ENCODE results near the gene PRR19.
A peak's percentile ranks its signal among the peaks of the same experiment; 100 is the strongest.

Gene PRR19

DNA sequence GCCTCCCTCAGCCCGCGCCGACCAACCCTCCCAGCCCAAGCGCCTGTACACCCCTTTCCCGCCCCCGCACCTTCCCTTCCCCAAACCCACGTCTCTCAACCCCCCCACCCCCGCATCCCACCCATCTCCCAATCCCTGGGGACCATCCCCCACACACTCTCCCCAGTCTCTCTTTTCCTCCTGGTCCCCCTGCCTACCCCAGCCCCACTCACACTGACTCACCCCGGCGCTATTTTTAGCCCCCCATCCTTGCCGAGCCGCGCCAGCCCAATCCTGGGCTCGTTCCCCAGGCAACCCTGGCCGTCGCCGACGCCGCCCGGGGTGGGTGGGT lies 21.2 kb upstream of the PRR19 start:
- H3K4me1 ChIP-seq (ENCODE audit: control insufficient read depth, low read depth, low read length): peaks cover 28% of the 10 kb centered on the region
- H3K9ac ChIP-seq (ENCODE audit: low read length): no peak overlapping the region
- no peaks in the 10 kb centered on the region for H3K27me3 ChIP-seq (ENCODE audit: control insufficient read depth, insufficient read depth, low read length)
- H3K4me3 ChIP-seq (ENCODE audit: low read length): peak overlapping the region; percentile 78
- H3K9me3 ChIP-seq (ENCODE audit: control insufficient read depth, low read depth, low read length): no peaks in the 10 kb centered on the region
- H3K27ac ChIP-seq (ENCODE audit: low read length): no peak overlapping the region
- no peaks in the 10 kb centered on the region for H3K36me3 ChIP-seq (ENCODE audit: control insufficient read depth, low read depth, low read length)

DNA sequence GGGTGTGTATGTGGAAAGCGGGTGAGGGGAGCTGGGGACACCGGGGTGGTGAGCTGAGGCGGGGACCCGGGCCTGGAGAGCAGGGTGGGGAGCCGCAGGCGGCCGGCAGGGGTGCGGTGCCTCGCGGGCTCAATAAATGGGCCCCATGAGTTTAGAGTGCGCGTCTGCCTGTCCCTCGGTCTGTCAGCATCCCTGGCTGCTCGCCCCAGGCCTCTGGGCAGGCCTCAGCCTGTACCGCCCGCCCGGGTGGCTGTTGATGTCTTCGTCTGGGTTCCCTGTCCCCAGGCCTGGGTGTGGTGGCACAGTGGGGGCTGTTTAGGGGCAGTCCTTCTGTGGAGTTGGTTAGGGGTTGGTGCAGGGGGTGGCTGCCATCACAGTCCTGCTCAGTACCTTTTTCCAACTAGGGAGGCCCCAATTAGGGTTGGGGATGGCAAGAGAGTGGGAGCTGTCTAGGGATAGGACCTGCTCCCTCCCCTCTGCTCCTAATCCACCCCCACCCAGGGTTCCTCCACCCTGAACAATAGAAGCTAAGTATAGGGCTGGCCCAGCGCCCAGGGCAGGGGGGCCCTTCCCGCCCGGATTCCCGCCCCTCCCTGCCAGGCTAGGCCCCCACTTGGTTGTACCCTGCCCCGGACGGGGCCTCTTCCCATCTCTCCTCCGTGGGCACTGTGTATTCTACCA lies 20.6 kb upstream of the PRR19 start:
- peaks cover 31% of the 10 kb centered on the region for H3K4me1 ChIP-seq (ENCODE audit: control insufficient read depth, low read depth, low read length)
- no peak overlapping the region for H3K27ac ChIP-seq (ENCODE audit: low read length)
- no peaks in the 10 kb centered on the region for H3K36me3 ChIP-seq (ENCODE audit: control insufficient read depth, low read depth, low read length)
- no peaks in the 10 kb centered on the region for H3K27me3 ChIP-seq (ENCODE audit: control insufficient read depth, insufficient read depth, low read length)
- H3K9me3 ChIP-seq (ENCODE audit: control insufficient read depth, low read depth, low read length): no peaks in the 10 kb centered on the region
- H3K4me3 ChIP-seq (ENCODE audit: low read length): peak overlapping the region; percentile 50
- H3K9ac ChIP-seq (ENCODE audit: low read length): no peak overlapping the region

DNA sequence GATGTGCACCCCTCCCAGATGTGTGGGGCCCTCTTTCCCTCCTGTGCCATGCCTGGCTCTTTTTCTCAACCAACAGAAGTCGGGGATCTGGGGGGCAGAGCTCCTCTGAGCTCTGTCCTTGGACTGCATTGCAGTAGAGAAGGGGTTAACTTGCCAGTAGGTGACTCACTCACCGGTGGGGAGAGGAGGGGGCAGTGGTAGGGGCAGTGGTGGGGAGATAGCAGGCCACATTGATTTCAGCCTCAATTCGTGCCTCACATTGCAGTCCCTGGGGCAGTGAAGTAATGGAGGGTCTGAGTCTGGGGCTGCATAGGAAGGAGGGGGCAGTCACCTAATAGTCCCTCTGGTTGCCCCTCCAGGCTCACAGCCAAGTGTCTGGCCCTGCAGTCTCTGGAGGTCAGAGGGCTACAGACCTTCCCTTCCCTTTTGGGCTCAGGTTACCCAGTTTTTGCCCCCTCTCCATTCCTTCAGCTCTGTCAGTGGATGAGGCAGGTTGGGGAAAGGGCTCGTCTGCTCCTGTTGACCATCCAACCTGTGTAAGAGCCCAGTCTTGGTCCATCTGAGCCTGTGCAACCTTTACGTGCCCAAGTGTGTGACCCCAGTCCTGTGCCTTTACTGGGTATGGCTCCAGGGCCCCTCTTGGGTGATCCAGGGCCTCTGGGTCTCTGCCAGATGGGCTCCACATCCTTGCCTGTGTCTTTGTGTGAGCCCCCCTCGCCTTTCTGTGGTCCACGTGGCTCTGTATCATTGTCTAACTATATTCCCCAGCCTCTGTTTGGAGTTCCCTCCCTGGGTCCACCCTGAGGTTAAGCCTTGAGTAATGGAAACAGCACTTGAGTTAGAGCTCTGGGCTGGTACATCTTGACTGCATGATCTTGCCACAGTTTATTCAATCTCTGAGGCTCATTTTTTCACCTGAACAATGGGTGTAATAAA lies 19.8 kb upstream of the PRR19 start:
- no peaks in the 10 kb centered on the region for H3K27me3 ChIP-seq (ENCODE audit: control insufficient read depth, insufficient read depth, low read length)
- H3K4me1 ChIP-seq (ENCODE audit: control insufficient read depth, low read depth, low read length): peaks cover 31% of the 10 kb centered on the region
- no peak overlapping the region for H3K27ac ChIP-seq (ENCODE audit: low read length)
- H3K36me3 ChIP-seq (ENCODE audit: control insufficient read depth, low read depth, low read length): peaks cover under 1% of the 10 kb centered on the region
- H3K4me3 ChIP-seq (ENCODE audit: low read length): peak overlapping the region; percentile 50
- H3K9me3 ChIP-seq (ENCODE audit: control insufficient read depth, low read depth, low read length): no peaks in the 10 kb centered on the region
- no peak overlapping the region for H3K9ac ChIP-seq (ENCODE audit: low read length)

DNA sequence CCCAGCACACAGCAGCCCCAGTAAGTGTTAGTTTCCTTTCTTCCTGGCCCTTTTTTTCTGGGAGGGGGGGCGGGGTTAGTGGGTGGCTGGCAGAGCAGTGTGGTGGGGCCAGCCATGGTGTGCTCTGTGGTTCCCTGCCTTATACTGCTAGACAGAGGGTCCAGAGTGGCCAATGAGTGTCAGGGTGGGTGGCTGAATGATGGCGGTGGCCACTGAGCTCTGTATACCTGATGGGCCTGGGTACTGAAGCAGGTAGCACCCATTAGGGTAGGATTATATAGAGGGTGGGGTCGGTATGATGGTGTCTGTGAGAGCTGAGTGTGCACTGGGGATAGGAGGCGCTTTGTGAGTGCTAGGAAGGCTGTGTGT lies 19.1 kb upstream of the PRR19 start:
- Histone ChIP-seq H3K36me3 (ENCODE audit: control insufficient read depth, low read depth, low read length) (peaks cover 8% of the 10 kb centered on the region), H3K9ac (ENCODE audit: low read length) (no peak overlapping the region), H3K27ac (ENCODE audit: low read length) (no peak overlapping the region), H3K4me3 (ENCODE audit: low read length) (no peak overlapping the region), H3K27me3 (ENCODE audit: control insufficient read depth, insufficient read depth, low read length) (no peaks in the 10 kb centered on the region), H3K9me3 (ENCODE audit: control insufficient read depth, low read depth, low read length) (no peaks in the 10 kb centered on the region), H3K4me1 (ENCODE audit: control insufficient read depth, low read depth, low read length) (peaks cover 31% of the 10 kb centered on the region)

DNA sequence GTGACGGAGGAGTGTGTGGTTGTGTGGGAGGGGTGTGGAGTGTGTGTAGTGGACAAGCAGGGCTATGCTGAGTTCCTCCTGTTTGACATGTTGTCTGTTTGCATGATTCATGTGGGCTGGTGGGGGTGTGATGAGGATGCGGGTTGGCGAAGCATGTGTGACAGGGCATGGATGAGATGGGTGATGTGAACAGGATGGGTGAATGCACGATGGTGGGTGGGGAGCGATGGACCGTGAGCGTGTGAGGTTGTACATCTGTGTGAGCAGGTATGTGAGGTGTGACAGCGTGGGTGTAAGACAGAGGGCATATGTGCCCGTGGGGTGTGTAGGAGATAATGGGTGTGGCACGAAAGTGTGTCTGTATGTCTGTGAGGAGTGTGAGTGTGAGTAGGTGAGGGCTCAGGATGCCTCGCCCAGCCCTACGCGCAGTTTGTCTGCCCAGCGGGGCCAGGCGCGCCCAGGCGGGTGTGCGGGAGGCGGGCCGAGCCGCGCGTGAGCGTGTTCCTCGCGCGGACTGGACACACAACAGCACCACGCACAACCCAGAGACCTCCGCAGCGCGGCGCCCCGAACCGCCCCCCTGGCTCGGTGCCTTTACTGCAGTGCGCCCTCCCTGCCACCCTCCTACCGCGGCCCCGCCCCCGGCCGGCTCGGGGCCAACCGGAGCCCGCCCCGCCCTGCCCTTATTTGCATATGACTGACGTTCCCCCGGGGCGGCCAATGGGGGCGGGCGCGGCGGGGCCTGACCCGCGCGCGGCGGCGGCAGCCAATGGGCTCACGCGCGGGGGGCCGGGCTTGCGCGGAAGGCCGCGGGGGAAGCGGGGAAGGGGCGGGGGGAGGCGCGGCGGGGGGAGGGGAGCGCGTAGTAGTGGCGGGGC lies 18.5 kb upstream of the PRR19 start:
- Histone ChIP-seq H3K27me3 (ENCODE audit: control insufficient read depth, insufficient read depth, low read length) (no peaks in the 10 kb centered on the region), H3K27ac (ENCODE audit: low read length) (no peak overlapping the region), H3K36me3 (ENCODE audit: control insufficient read depth, low read depth, low read length) (peaks cover 14% of the 10 kb centered on the region), H3K9me3 (ENCODE audit: control insufficient read depth, low read depth, low read length) (no peaks in the 10 kb centered on the region), H3K4me3 (ENCODE audit: low read length) (peak overlapping the region; percentile 59), H3K4me1 (ENCODE audit: control insufficient read depth, low read depth, low read length) (peaks cover 31% of the 10 kb centered on the region), H3K9ac (ENCODE audit: low read length) (no peak overlapping the region)

DNA sequence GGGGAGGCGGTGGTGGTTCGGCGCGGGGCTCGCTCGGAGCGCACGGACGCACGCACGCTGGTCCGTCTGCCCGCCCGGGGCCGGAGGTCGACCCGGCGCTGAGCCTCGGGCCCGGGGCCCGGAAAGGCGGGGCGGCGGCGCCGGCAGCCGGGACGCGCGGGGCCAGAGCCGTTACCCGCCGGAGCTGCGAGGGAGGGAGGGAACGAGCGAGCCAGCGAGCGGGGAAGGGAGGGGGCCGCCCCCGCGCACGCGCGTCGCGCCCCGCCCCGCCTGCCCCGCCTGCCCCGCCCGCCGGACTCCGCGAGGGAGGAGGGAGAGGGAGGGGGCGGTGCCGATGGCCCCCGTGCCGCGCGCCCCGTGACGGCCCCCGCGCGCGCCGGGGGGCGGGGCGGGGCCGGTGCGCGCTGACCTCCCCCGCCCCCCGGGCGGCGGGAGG lies 17.8 kb upstream of the PRR19 start:
- H3K4me1 ChIP-seq (ENCODE audit: control insufficient read depth, low read depth, low read length): peaks cover 31% of the 10 kb centered on the region
- H3K9me3 ChIP-seq (ENCODE audit: control insufficient read depth, low read depth, low read length): no peaks in the 10 kb centered on the region
- no peak overlapping the region for H3K9ac ChIP-seq (ENCODE audit: low read length)
- peaks cover 21% of the 10 kb centered on the region for H3K36me3 ChIP-seq (ENCODE audit: control insufficient read depth, low read depth, low read length)
- H3K4me3 ChIP-seq (ENCODE audit: low read length): no peak overlapping the region
- no peak overlapping the region for H3K27ac ChIP-seq (ENCODE audit: low read length)
- H3K27me3 ChIP-seq (ENCODE audit: control insufficient read depth, insufficient read depth, low read length): no peaks in the 10 kb centered on the region

DNA sequence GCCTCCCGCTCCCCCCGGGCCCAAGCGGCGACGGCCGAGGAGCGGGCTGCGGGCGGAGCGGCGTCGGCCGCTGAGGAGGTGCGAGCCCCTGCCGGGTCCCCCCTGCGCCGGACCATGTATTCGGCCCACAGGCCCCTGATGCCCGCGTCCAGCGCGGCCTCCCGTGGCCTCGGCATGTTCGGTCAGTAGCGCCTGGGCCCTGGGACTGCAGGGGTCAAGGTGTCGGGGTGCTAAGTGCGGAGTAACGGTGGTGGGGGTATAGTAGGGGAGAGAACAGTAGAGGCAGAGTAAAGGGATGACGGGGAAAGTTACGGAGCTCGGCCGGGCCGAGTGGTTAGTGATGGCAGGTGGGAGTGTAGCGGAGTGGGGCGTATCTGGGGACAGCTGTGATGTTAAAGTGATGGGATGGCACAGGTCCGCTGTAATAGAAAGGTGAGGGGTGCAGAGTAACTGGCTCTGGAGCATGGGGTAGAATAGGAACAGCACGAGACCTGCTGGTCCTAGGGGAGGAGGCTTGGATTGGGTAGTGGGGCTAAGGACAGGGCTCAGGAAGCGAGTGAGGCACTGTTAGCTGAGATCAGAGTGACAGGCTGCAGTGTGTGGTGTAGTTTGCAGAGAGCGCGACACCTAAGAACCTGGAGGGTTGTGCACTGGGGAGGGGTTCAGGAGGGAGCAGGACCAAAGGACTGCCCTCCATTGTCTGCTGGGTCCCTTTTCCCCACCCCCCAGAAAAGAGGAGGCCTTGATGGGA lies 17.2 kb upstream of the PRR19 start:
- Histone ChIP-seq H3K4me1 (ENCODE audit: control insufficient read depth, low read depth, low read length) (peaks cover 31% of the 10 kb centered on the region), H3K4me3 (ENCODE audit: low read length) (peak overlapping the region; percentile 86), H3K36me3 (ENCODE audit: control insufficient read depth, low read depth, low read length) (peaks cover 27% of the 10 kb centered on the region), H3K9ac (ENCODE audit: low read length) (peak overlapping the region; percentile 45), H3K9me3 (ENCODE audit: control insufficient read depth, low read depth, low read length) (no peaks in the 10 kb centered on the region), H3K27me3 (ENCODE audit: control insufficient read depth, insufficient read depth, low read length) (no peaks in the 10 kb centered on the region), H3K27ac (ENCODE audit: low read length) (no peak overlapping the region)

DNA sequence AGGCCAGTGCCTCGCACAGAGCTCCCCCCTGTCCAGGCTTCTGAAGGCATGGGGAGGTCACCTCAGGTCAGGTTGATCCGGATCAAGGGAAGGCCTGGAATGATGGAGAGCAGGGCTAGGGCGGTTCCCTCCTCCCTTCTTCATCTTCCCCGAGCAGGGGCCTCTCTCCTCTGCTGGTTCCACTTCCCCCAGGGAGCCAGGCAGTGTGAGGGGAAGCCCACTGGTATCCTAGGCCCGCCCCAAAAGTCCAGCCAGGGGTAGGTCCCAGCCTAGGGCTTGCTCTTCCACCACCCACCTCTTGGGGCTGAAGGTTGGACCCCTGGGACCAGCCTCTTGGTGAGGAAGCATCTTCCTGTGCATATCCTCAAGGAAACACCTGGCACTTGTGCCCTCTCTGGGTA lies 16.4 kb upstream of the PRR19 start:
- Histone ChIP-seq H3K9ac (ENCODE audit: low read length) (peak overlapping the region; percentile 45), H3K9me3 (ENCODE audit: control insufficient read depth, low read depth, low read length) (no peaks in the 10 kb centered on the region), H3K4me3 (ENCODE audit: low read length) (peak overlapping the region; percentile 86), H3K27ac (ENCODE audit: low read length) (no peak overlapping the region), H3K27me3 (ENCODE audit: control insufficient read depth, insufficient read depth, low read length) (no peaks in the 10 kb centered on the region), H3K36me3 (ENCODE audit: control insufficient read depth, low read depth, low read length) (peaks cover 34% of the 10 kb centered on the region), H3K4me1 (ENCODE audit: control insufficient read depth, low read depth, low read length) (peaks cover 31% of the 10 kb centered on the region)

DNA sequence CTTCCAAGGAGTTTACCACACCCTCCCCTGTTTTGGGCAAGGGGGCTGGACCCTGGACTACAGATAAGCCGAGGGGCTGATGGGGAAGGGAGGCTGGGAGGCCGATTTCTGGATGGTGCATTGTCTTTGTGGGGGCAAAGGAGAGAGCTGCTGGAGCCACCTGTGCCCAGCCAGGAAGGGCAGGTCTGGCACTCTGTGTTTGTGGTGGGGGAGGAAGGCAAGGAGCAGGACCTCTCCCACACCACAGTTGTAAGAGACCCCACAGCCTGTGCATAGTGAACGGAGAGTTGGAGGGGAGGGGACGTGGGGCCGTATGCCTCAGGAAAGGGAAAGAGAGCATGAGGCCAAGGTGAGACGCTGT lies 16.0 kb upstream of the PRR19 start:
- H3K27ac ChIP-seq (ENCODE audit: low read length): no peak overlapping the region
- peaks cover 37% of the 10 kb centered on the region for H3K36me3 ChIP-seq (ENCODE audit: control insufficient read depth, low read depth, low read length)
- H3K27me3 ChIP-seq (ENCODE audit: control insufficient read depth, insufficient read depth, low read length): no peaks in the 10 kb centered on the region
- no peak overlapping the region for H3K4me3 ChIP-seq (ENCODE audit: low read length)
- H3K9ac ChIP-seq (ENCODE audit: low read length): no peak overlapping the region
- peaks cover 31% of the 10 kb centered on the region for H3K4me1 ChIP-seq (ENCODE audit: control insufficient read depth, low read depth, low read length)
- no peaks in the 10 kb centered on the region for H3K9me3 ChIP-seq (ENCODE audit: control insufficient read depth, low read depth, low read length)

DNA sequence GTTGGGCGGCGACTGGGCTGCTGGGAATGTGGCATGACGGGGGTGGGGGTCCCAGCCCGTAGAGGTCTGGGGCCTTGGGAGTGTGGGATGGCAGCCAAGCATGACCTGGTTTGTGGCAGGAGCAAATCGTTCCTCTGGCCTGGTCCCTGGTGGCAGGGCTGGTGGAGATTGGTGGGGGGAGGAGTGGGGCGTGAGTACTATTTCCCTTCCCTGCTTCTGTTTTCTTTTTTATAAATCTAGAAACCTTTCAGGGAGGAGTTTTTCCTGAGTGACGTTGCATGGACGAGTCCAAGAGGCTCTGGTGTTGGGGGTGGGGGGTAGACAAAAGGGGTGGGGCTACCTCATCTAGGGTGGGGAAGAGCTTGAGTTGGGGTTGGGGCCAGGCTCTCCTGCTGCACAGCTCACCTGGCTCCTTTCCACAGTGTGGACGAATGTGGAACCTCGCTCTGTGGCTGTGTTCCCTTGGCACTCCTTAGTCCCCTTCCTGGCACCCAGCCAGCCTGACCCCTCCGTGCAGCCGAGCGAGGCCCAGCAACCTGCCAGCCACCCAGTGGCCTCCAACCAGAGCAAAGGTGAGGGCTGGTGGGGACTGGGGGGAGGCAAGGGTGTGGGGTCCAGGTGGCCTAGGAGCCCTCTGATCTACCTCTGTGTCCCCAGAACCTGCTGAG lies 15.4 kb upstream of the PRR19 start:
- H3K27ac ChIP-seq (ENCODE audit: low read length): no peak overlapping the region
- no peak overlapping the region for H3K4me3 ChIP-seq (ENCODE audit: low read length)
- no peaks in the 10 kb centered on the region for H3K9me3 ChIP-seq (ENCODE audit: control insufficient read depth, low read depth, low read length)
- peaks cover 37% of the 10 kb centered on the region for H3K36me3 ChIP-seq (ENCODE audit: control insufficient read depth, low read depth, low read length)
- H3K9ac ChIP-seq (ENCODE audit: low read length): no peak overlapping the region
- no peaks in the 10 kb centered on the region for H3K27me3 ChIP-seq (ENCODE audit: control insufficient read depth, insufficient read depth, low read length)
- peaks cover 30% of the 10 kb centered on the region for H3K4me1 ChIP-seq (ENCODE audit: control insufficient read depth, low read depth, low read length)
